ENCODE results near the gene VIL1. TPM values are rescaled to one million over a fixed set of nuclear protein-coding genes. Genes with fewer than 3 reads are reported as not detected.

VIL1 gene
- total and polyA plus RNA-seq, 2 of the 4 experiments (the other 2 are of a cell fraction) = not detected

GRCh38 chr2:218429911-218430692 lies 11.2 kb downstream of the VIL1 start (continued):
- no peak for TF ChIP-seq USF2 (IDR thresholded peaks at IDR 0.05; ENCODE audit: low read depth, low read length)

GRCh38 chr2:218430721-218431120 lies 11.8 kb downstream of the VIL1 start:
- Histone ChIP-seq H2AK9ac (replicated peaks; ENCODE audit: low read depth, low read length, poor library complexity) (no peak overlapping the region), H3K27ac (ENCODE audit: insufficient read depth, low read length) (no peak overlapping the region)

More at GRCh38 chr2:218430721-218431120, 11.8 kb downstream of the VIL1 start:
- Histone ChIP-seq H4K8ac (ENCODE audit: low read depth in 2 of 2, low read length in 2 of 2) (no peak overlapping the region), H3K23ac (ENCODE audit: low read depth, low read length) (no peak overlapping the region), H3K4me3 (ENCODE audit: insufficient read depth, low read depth, low read length) (no peak overlapping the region), H3K56ac (ENCODE audit: extremely low read depth, insufficient read depth, low read length) (no peak overlapping the region), H3K9me3 (ENCODE audit: control insufficient read depth, insufficient read depth, low read length) (no peaks in the 10 kb centered on the region), H3K4me2 (ENCODE audit: low read depth, low read length) (no peak overlapping the region), H4K20me1 (ENCODE audit: insufficient read depth, low read length) (no peaks in the 10 kb centered on the region; the same call in 1 of the 2 replicates), H4K5ac (ENCODE audit: low read depth, low read length) (no peak overlapping the region), H3K9me1 (ENCODE audit: insufficient read depth, low read length) (no peaks in the 10 kb centered on the region; the same call in 1 of the 2 replicates), H3K4ac (ENCODE audit: low read depth, low read length) (no peak overlapping the region), H2BK20ac (ENCODE audit: low read depth, low read length) (no peak overlapping the region), H3K27me3 (ENCODE audit: control insufficient read depth, insufficient read depth, low read length) (peaks cover 23% of the 10 kb centered on the region), H3K36me3 (ENCODE audit: control insufficient read depth, insufficient read depth, low read length) (no peaks in the 10 kb centered on the region), H2BK15ac (ENCODE audit: low read depth, low read length) (no peak overlapping the region), H4K91ac (ENCODE audit: insufficient read depth, low read depth, low read length) (no peak overlapping the region), H3K18ac (ENCODE audit: low read depth, low read length) (no peak overlapping the region), H3K14ac (replicated peaks; ENCODE audit: low read depth, low read length) (no peak overlapping the region), H2AK5ac (ENCODE audit: low read depth, low read length) (no peak overlapping the region), H3K79me1 (ENCODE audit: low read depth in 1 of 2, low read length in 2 of 2) (no peaks in the 10 kb centered on the region), H3K4me1 (ENCODE audit: control insufficient read depth, insufficient read depth, low read length) (peaks cover 2% of the 10 kb centered on the region; the same call in 1 of the 2 replicates), H2BK5ac (ENCODE audit: low read depth, low read length, poor library complexity, severe bottlenecking) (no peak overlapping the region), H3K9ac (ENCODE audit: low read depth, low read length) (no peak overlapping the region), H2AFZ (replicated peaks; ENCODE audit: low read length, poor library complexity) (no peak overlapping the region), H2BK120ac (ENCODE audit: low read depth, low read length) (no peak overlapping the region)
- in situ Hi-C loops (cut with MboI; ENCODE audit: low sequenced_read_pairs) = no loop called here
- no TSS peak for BruUV-seq (replicated peaks)
- POLR2A ChIA-PET (ENCODE audit: unreplicated experiment) = interaction anchor here (0.6 kb wide), 1 partner anchor 252 kb away, joined by 5 read pairs; no protein-coding TSS in a partner anchor
- 80% methylated on average over 1 of the region's 11 CpGs; no CpG with 5 or more reads in 1 of the 2 experiments for WGBS, 2 experiments (ENCODE audit: extremely low coverage in 2 of 2, insufficient read length in 1 of 2)
- intact Hi-C loops (cut with micrococcal nuclease) = no loop called here
- DNase-seq (no peak), ATAC-seq (ENCODE audit: low read depth) (no peak)
- CTCF ChIA-PET = no interaction called here
- TF ChIP-seq FOS (IDR thresholded peaks at IDR 0.05; ENCODE audit: low read depth, low read length) (no peak), BHLHE40 (IDR thresholded peaks at IDR 0.05; ENCODE audit: low read depth, low read length) (no peak), USF2 (IDR thresholded peaks at IDR 0.05; ENCODE audit: low read depth, low read length) (no peak), RCOR1 (IDR thresholded peaks at IDR 0.05; ENCODE audit: insufficient replicate concordance, low read length) (no peak), NFE2L2 (IDR thresholded peaks at IDR 0.05; ENCODE audit: low read depth, low read length) (no peak), SMC3 (IDR thresholded peaks at IDR 0.05; ENCODE audit: low read depth, low read length) (no peak), CEBPB (IDR thresholded peaks at IDR 0.05; ENCODE audit: low read depth, low read length) (no peak), ELK1 (IDR thresholded peaks at IDR 0.05; ENCODE audit: borderline replicate concordance, low read depth, low read length) (no peak), RFX5 (IDR thresholded peaks at IDR 0.05; ENCODE audit: low read depth, low read length) (no peak), MAFK (IDR thresholded peaks at IDR 0.05; ENCODE audit: low read depth, low read length) (no peak), CHD1 (IDR thresholded peaks at IDR 0.05; ENCODE audit: low read depth, low read length) (no peak), MXI1 (IDR thresholded peaks at IDR 0.05; ENCODE audit: borderline replicate concordance, low read depth, low read length) (no peak), POLR2A (IDR thresholded peaks at IDR 0.05; ENCODE audit: low read depth, low read length) (no peak)
- dilution Hi-C loops (cut with HindIII; ENCODE audit: low sequenced_read_pairs, unreplicated experiment) = no loop called here
